K562 (cell line): Measurements from ENCODE around the gene SLC9A7. TPM values are rescaled to one million over a fixed set of nuclear protein-coding genes. Genes with fewer than 3 reads are reported as not detected.

Experiments
- ATAC-seq: fragments of 200-7000 bp; cut with Tn5 transposase; 3 replicates; pipeline ENCODE4 v1.9.1; 2020; ENCODE audit warnings: moderate library complexity
- BruUV-seq: library from RNA; stranded (reverse); fragments of 400-500 nt; replicated peaks from 2 replicates; lab custom pipeline; 2021; lab: Mats Ljungman, UMichigan
- CTCF ChIA-PET: fragments of 300-600 bp; formaldehyde crosslinking; extraction: SDS; loops from one replicate; lab custom pipeline; 2021; ENCODE audit warnings: low intra/inter-chr PET ratio; lab: Yijun Ruan, JAX
- POLR2A ChIA-PET: fragments of 300-600, 350-650 bp; sonication (Branson Sonifier 250); formaldehyde crosslinking; extraction: SDS; loops from one replicate; lab custom pipeline; 2021; ENCODE audit warnings: antibody characterized with exemption, inconsistent platforms; lab: Yijun Ruan, JAX
- DNase-seq, 4 experiments: peaks; one replicate each; pipeline versions ENCODE4 v3.0.0 to v3.0.0-alpha.2; 2011 to 2018; ENCODE audit warnings: low spot score in 3 of 4, mixed read lengths in 3 of 4; ENCODE audit errors: extremely low read depth in 1 of 4
- FAIRE-seq: peaks from 2 replicates; lab custom pipeline; 2011; peaks lifted over from hg19 to GRCh38; lab: Jason Lieb, UNC
- H2AFZ ChIP-seq: 2 replicates; pipeline ENCODE4 v1.6.0; 2011; ENCODE audit warnings: low read depth, low read length, control low read depth, inconsistent platforms
- H3K27ac ChIP-seq: fragments of 200-600 bp; 3 replicates; pipeline ENCODE4 v1.8.0; 2011; ENCODE audit warnings: low read depth, mild to moderate bottlenecking, control low read depth, inconsistent platforms, low read length, moderate library complexity, mixed read lengths; ENCODE audit errors: extremely low read depth
- H3K27me3 ChIP-seq, 2 experiments: fragments of 300-600 bp in 1 of 2; 2 replicates in 1 of 2; 3 replicates in 1 of 2; pipeline versions ENCODE4 v1.6.0 to v1.8.0; 2011; ENCODE audit warnings: inconsistent platforms in 2 of 2, low read length in 2 of 2, mild to moderate bottlenecking in 1 of 2, mixed read lengths in 1 of 2, moderate library complexity in 1 of 2; ENCODE audit not compliant: control insufficient read depth in 2 of 2, insufficient read depth in 2 of 2
- H3K36me3 ChIP-seq: fragments of 300-600 bp; 3 replicates; pipeline ENCODE4 v1.8.0; 2011; ENCODE audit warnings: mild to moderate bottlenecking, low read length, inconsistent platforms; ENCODE audit not compliant: control insufficient read depth, insufficient read depth
- H3K4me1 ChIP-seq, 2 experiments: fragments of 200-600 bp in 1 of 2; replicated peaks in 1 of 2; 2 replicates in 1 of 2; 3 replicates in 1 of 2; pipeline versions ENCODE4 v1.5.1 to v1.8.0; 2011; ENCODE audit warnings: inconsistent platforms in 2 of 2, low read length in 2 of 2, mild to moderate bottlenecking in 1 of 2, mixed read lengths in 1 of 2, moderate library complexity in 1 of 2; ENCODE audit not compliant: control insufficient read depth in 2 of 2, insufficient read depth in 2 of 2
- H3K4me2 ChIP-seq: 2 replicates; pipeline ENCODE4 v1.6.1; 2011; ENCODE audit warnings: low read length, control low read depth, inconsistent platforms, mixed read lengths; ENCODE audit not compliant: insufficient read depth
- H3K4me3 ChIP-seq: fragments of 200-600 bp; sonication (generic), shearing (Covaris generic); 2 replicates; pipeline ENCODE4 v1.5.1; 2016; ENCODE audit warnings: control low read depth, inconsistent platforms
- H3K79me2 ChIP-seq: fragments of 200-600 bp; 3 replicates; pipeline ENCODE4 v1.8.0; 2011; ENCODE audit warnings: low read length, inconsistent platforms; ENCODE audit not compliant: control insufficient read depth, insufficient read depth
- H3K9ac ChIP-seq, 2 experiments: 2 replicates each; pipeline versions ENCODE4 v1.6.0 to v1.6.1; 2011; ENCODE audit warnings: low read depth in 2 of 2, low read length in 2 of 2, control low read depth in 1 of 2, inconsistent platforms in 1 of 2, mild to moderate bottlenecking in 1 of 2, mixed read lengths in 1 of 2; ENCODE audit not compliant: insufficient read depth in 1 of 2
- H3K9me1 ChIP-seq: one replicate; pipeline ENCODE4 v1.6.0; 2011; ENCODE audit warnings: inconsistent platforms, mild to moderate bottlenecking, low read length, moderate library complexity; ENCODE audit not compliant: control insufficient read depth, insufficient read depth
- H3K9me3 ChIP-seq: replicated peaks from 2 replicates; pipeline ENCODE4 v1.5.1; 2011; ENCODE audit warnings: low read depth, low read length, inconsistent platforms; ENCODE audit not compliant: control insufficient read depth, insufficient read depth
- H4K20me1 ChIP-seq: replicated peaks from 2 replicates; pipeline ENCODE4 v1.6.1; 2011; ENCODE audit warnings: low read length, inconsistent platforms, mixed read lengths; ENCODE audit not compliant: control insufficient read depth, insufficient read depth
- BMI1 ChIP-seq: fragments of 150-350 bp; IDR thresholded peaks from 2 replicates; pipeline ENCODE4 v1.6.1; 2014; ENCODE audit warnings: low read length
- CBX1 ChIP-seq: sonication (generic); IDR thresholded peaks from 2 replicates; pipeline ENCODE4 v1.6.1; 2016; ENCODE audit warnings: antibody characterized with exemption, low read depth, mild to moderate bottlenecking
- CBX3 ChIP-seq, 2 experiments: IDR thresholded peaks; 1 replicate in 1 of 2; 2 replicates in 1 of 2; pipeline ENCODE4 v1.6.1; 2012; ENCODE audit warnings: inconsistent platforms in 2 of 2, low read length in 2 of 2, borderline replicate concordance in 1 of 2, control low read depth in 1 of 2
- ETV6 ChIP-seq, 3 experiments: fragments of 150-350 bp in 1 of 3; sonication (generic) in 1 of 3; formaldehyde crosslinking in 1 of 3; IDR thresholded peaks; 2 replicates each; pipeline versions ENCODE4 v1.6.1 to v1.8.0; 2014 to 2022; ENCODE audit warnings: borderline replicate concordance in 2 of 3, low read depth in 2 of 3, antibody characterized with exemption in 1 of 3, low read length in 1 of 3, mild to moderate bottlenecking in 1 of 3, missing genetic modification reagents in 1 of 3
- FOXM1 ChIP-seq, 2 experiments: fragments of 450-650 bp in 1 of 2; sonication (generic) in 1 of 2; formaldehyde crosslinking in 1 of 2; IDR thresholded peaks; 2 replicates each; pipeline versions ENCODE4 v1.6.1 to v1.9.0; 2017 to 2022; ENCODE audit warnings: low read depth in 2 of 2, mild to moderate bottlenecking in 2 of 2, missing genetic modification reagents in 1 of 2, moderate library complexity in 1 of 2
- HIVEP1 ChIP-seq: fragments of 250-450 bp; sonication (Bioruptor Pico); IDR thresholded peaks from 2 replicates; pipeline ENCODE4 v1.4.0; 2020; ENCODE audit warnings: mild to moderate bottlenecking
- MNT ChIP-seq, 2 experiments: fragments of 450-650 bp; conservative IDR thresholded peaks; 2 replicates each; pipeline ENCODE4 v1.6.1; 2017; ENCODE audit warnings: mild to moderate bottlenecking in 2 of 2, moderate library complexity in 2 of 2
- NFIX ChIP-seq: fragments of 250-450 bp; sonication (Bioruptor Pico); IDR thresholded peaks from 2 replicates; pipeline ENCODE4 v1.4.0; 2020; ENCODE audit warnings: low read depth, mild to moderate bottlenecking, moderate library complexity
- NUFIP1 ChIP-seq: fragments of 450-650 bp; IDR thresholded peaks from 2 replicates; pipeline ENCODE4 v1.6.1; 2018; ENCODE audit not compliant: partially characterized antibody
- PCBP2 ChIP-seq: fragments of 200-400 bp; formaldehyde crosslinking; IDR thresholded peaks from 2 replicates; pipeline ENCODE4 v1.6.1; 2018; ENCODE audit warnings: low read length, low read depth, mild to moderate bottlenecking, moderate library complexity; ENCODE audit not compliant: poor library complexity, severe bottlenecking
- PHF21A ChIP-seq: fragments of 450-650 bp; IDR thresholded peaks from 2 replicates; pipeline ENCODE4 v1.6.1; 2017; ENCODE audit warnings: low read depth, borderline replicate concordance
- RBBP5 ChIP-seq: fragments of 200-600 bp; sonication (generic); IDR thresholded peaks from 2 replicates; pipeline ENCODE4 v1.6.1; 2012; ENCODE audit warnings: borderline replicate concordance, mild to moderate bottlenecking, low read length, control low read depth, inconsistent platforms; ENCODE audit not compliant: insufficient read depth, poor library complexity, severe bottlenecking
- SAFB ChIP-seq: fragments of 200-400 bp; formaldehyde crosslinking; IDR thresholded peaks from 2 replicates; pipeline ENCODE4 v1.6.1; 2017; ENCODE audit warnings: low read depth, low read length, borderline replicate concordance
- SIN3B ChIP-seq: fragments of 450-650 bp; IDR thresholded peaks from 2 replicates; pipeline ENCODE4 v1.6.1; 2017; ENCODE audit warnings: low read depth, mild to moderate bottlenecking, moderate library complexity
- TEAD2 ChIP-seq: fragments of 450-650 bp; IDR thresholded peaks from 2 replicates; pipeline ENCODE4 v1.6.1; 2016; ENCODE audit warnings: missing genetic modification characterization, control low read depth, missing compliant biosample characterization
- TFAM ChIP-seq: fragments of 250-450 bp; sonication (Bioruptor Pico); conservative IDR thresholded peaks from 2 replicates; pipeline ENCODE4 v1.5.0; 2021; ENCODE audit warnings: mild to moderate bottlenecking, moderate library complexity
- THRB ChIP-seq: fragments of 450-650 bp; formaldehyde crosslinking; conservative IDR thresholded peaks from 2 replicates; pipeline ENCODE4 v1.4.0; 2022; ENCODE audit warnings: mild to moderate bottlenecking, missing genetic modification characterization
- U2AF2 ChIP-seq: fragments of 200-400 bp; formaldehyde crosslinking; optimal IDR thresholded peaks from 2 replicates; pipeline ENCODE3; 2017; ENCODE audit warnings: low read depth, mild to moderate bottlenecking, low read length
- ZNF76 ChIP-seq: fragments of 250-450 bp; sonication (Bioruptor Pico); IDR thresholded peaks from 2 replicates; pipeline ENCODE4 v1.4.0; 2020; ENCODE audit warnings: mild to moderate bottlenecking, moderate library complexity, borderline replicate concordance
- WGBS: fragments of 100-300 bp; shearing (Covaris generic); methylation state at CpG from one replicate; pipeline ENCODE4 v1.1.6; 2016; ENCODE audit warnings: low coverage, mixed read lengths; ENCODE audit not compliant: insufficient coverage; ENCODE audit errors: missing lambda C conversion rate; 5-methylcytosine and 5-hydroxymethylcytosine counted together
- in situ Hi-C: fragments of 300-500 bp; cut with MboI; formaldehyde crosslinking; loops from 4 replicates; pipeline ENCODE4 v1.15.0; 2018; ENCODE audit warnings: inconsistent platforms, mixed read lengths
- intact Hi-C: fragments of 100-400 bp; cut with micrococcal nuclease; formaldehyde crosslinking; loops from 2 replicates; pipeline ENCODE4 v1.14.2; 2022
- polyA plus RNA-seq, 8 experiments: library from polyadenylated mRNA; depleted of rRNA in 4 of 8; stranded (reverse) in 5 of 8; unstranded in 3 of 8; fragments of >200 nt; fragmentation: Nextera tagmentation in 2 of 8; fragmentation: Illumina TruSeq in 1 of 8; extraction: Ambion mirVana in 2 of 8; extraction: Trizol in 1 of 8; gene quantifications; 2 replicates each; pipeline versions ENCODE4 v1.2.1 to v1.2.3, GENCODE V29; 2011 to 2014; ENCODE audit warnings: inconsistent platforms in 1 of 8, missing spikeins in 1 of 8
- total RNA-seq, 7 experiments: library from RNA; depleted of rRNA in 6 of 7; stranded (reverse); fragments of >200 nt in 6 of 7; fragmentation: Illumina TruSeq in 2 of 7; extraction: Trizol in 2 of 7; gene quantifications; 2 replicates each; pipeline versions ENCODE4 v1.2.1 to v1.2.3, GENCODE V29; 2011 to 2021; ENCODE audit warnings: low replicate concordance in 1 of 7

SLC9A7 gene
- total and polyA plus RNA-seq, 9 of the 15 experiments (the other 6 are each of a cell fraction or from before 2014, with no cell fraction given) = 0.04 to 0.13 (median 0.09) TPM; not detected in 5

GRCh38 chrX:46793386-46794143, 34.6 kb upstream of the SLC9A7 start:
- BruUV-seq = no TSS peak
- Histone ChIP-seq H3K9me3 (no peaks in the 10 kb centered on the region), H3K4me2 (no peak overlapping the region), H4K20me1 (no peaks in the 10 kb centered on the region), H3K27ac (no peak overlapping the region), H2AFZ (no peak overlapping the region), H3K4me1 (no peaks in the 10 kb centered on the region), H3K36me3 (no peaks in the 10 kb centered on the region), H3K27me3 (0 out of 5 replicates have a peak, but pooled peaks cover 0 to 4% of the 10 kb centered on the region in 2 experiments), H3K9ac (no peak overlapping the region), H3K9me1 (no peaks in the 10 kb centered on the region), H3K4me3 (no peak overlapping the region), H3K79me2 (no peaks in the 10 kb centered on the region)
- intact Hi-C loops (no loop called here), in situ Hi-C loops (no loop called here)
- TF ChIP-seq TEAD2 (tag) (no peak), SAFB (no peak), CBX1 (no peak), TFAM (CRISPR knock-in tag) (no peak), THRB (CRISPR knock-in tag) (no peak), NFIX (CRISPR knock-in tag) (no peak), PHF21A (no peak), U2AF2 (no peak), RBBP5 (no peak), NUFIP1 (no peak), SIN3B (no peak), ETV6 (IDR thresholded peaks at IDR 0.05; ENCODE audit: borderline replicate concordance in 1 of 2, low read depth in 2 of 2, low read length in 1 of 2) (no peak), ETV6 (CRISPR knock-in tag; IDR thresholded peaks at IDR 0.05; ENCODE audit: borderline replicate concordance) (no peak), CBX3 (IDR thresholded peaks at IDR 0.05; ENCODE audit: borderline replicate concordance in 1 of 2, low read length in 2 of 2) (no peak), HIVEP1 (no peak), ZNF76 (CRISPR knock-in tag) (no peak), BMI1 (no peak), FOXM1 (IDR thresholded peaks at IDR 0.05; ENCODE audit: low read depth) (no peak), FOXM1 (CRISPR knock-in tag; IDR thresholded peaks at IDR 0.05; ENCODE audit: low read depth) (no peak), MNT (conservative IDR thresholded peaks at IDR 0.05) (no peak), PCBP2 (no peak)
- FAIRE-seq (no peak), ATAC-seq (no peak), DNase-seq (no peak)
- WGBS = 17% methylated on average over 5 of the region's 6 CpGs
- ChIA-PET POLR2A (interaction anchor here (0.7 kb wide), 1 partner anchor 240 kb away, joined by 3 read pairs; no protein-coding TSS in a partner anchor), CTCF (interaction anchor here (0.6 kb wide), 1 partner anchor 97 kb away, joined by 5 read pairs; no protein-coding TSS in a partner anchor)
